Colonic mucosa (tissue), 4 donors: ENCODE results near the gene KAT6B. TPM values are rescaled to one million over a fixed set of nuclear protein-coding genes. Genes with fewer than 3 reads are reported as not detected.

ENCODE experiments used
- DNase-seq: peaks from one replicate; pipeline ENCODE4 v3.0.0-alpha.2; 2020
- H3K27ac ChIP-seq: fragments of 200-600 bp; one replicate; pipeline ENCODE4 v1.8.0; 2021
- H3K27me3 ChIP-seq: fragments of 200-600 bp; one replicate; pipeline ENCODE4 v1.8.0; 2021
- H3K36me3 ChIP-seq: fragments of 200-600 bp; one replicate; pipeline ENCODE4 v1.8.0; 2021
- H3K4me1 ChIP-seq: fragments of 200-600 bp; one replicate; pipeline ENCODE4 v1.8.0; 2021; ENCODE audit warnings: mild to moderate bottlenecking
- H3K4me3 ChIP-seq: fragments of 200-600 bp; one replicate; pipeline ENCODE4 v1.8.0; 2021
- H3K9ac ChIP-seq, 2 donors: one replicate each; pipeline ENCODE4 v1.7.0; 2013; ENCODE audit warnings: control low read depth in 2 of 2, low read depth in 2 of 2, low read length in 2 of 2
- H3K9me3 ChIP-seq: fragments of 200-600 bp; one replicate; pipeline ENCODE4 v1.8.0; 2021
- intact Hi-C: fragments of 100-400 bp; cut with DNase I; formaldehyde crosslinking; loops from one replicate; pipeline ENCODE4 v1.14.1; 2022
- total RNA-seq, 2 donors: library from RNA; stranded (reverse); fragmentation: NEBNext Ultra II Directional in 1 of 2; extraction: Animal tissue kit (Norgen Biotek cat#: 25700) in 1 of 2; gene quantifications; one replicate each; pipeline ENCODE4 v1.2.1, GENCODE V29; 2021
- TF ChIP-seq, protein P1 (sequence below): fragments of 200-600 bp; IDR thresholded peaks from one replicate; pipeline ENCODE4 v1.8.0; 2022; ENCODE audit warnings: antibody characterized with exemption, mild to moderate bottlenecking
- donor health status: healthy.
- donor health status: DM: no; HTN: no; CAD: no.
- donor health status: DM: no; HTN: no; CAD: no.

The KAT6B gene
- total RNA-seq, 2 donors from 2014 or later, result 18.7 to 24.2 TPM

DNA sequence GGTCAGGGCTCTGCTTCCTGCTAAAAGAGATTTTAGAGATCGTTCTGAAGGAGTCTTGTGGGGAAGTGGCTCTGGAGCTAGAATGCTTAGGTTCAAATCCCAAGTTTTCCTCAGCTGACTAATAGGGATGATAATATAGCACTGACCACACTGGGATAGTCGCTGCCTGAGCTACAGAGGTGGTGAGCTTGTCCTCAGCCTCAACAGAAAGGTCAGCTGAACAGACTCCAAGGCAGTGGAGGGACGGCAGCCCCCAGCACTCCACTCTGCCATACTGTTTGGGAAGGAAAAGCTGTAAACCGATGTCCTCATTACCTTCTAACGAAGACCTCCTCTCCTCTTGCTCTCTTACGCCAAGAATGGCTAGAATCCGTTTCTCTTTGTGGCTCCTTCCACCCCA is 36.2 kb downstream of the KAT6B start:
- TF ChIP-seq, protein P1, sequence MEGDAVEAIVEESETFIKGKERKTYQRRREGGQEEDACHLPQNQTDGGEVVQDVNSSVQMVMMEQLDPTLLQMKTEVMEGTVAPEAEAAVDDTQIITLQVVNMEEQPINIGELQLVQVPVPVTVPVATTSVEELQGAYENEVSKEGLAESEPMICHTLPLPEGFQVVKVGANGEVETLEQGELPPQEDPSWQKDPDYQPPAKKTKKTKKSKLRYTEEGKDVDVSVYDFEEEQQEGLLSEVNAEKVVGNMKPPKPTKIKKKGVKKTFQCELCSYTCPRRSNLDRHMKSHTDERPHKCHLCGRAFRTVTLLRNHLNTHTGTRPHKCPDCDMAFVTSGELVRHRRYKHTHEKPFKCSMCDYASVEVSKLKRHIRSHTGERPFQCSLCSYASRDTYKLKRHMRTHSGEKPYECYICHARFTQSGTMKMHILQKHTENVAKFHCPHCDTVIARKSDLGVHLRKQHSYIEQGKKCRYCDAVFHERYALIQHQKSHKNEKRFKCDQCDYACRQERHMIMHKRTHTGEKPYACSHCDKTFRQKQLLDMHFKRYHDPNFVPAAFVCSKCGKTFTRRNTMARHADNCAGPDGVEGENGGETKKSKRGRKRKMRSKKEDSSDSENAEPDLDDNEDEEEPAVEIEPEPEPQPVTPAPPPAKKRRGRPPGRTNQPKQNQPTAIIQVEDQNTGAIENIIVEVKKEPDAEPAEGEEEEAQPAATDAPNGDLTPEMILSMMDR, result no peak

DNA sequence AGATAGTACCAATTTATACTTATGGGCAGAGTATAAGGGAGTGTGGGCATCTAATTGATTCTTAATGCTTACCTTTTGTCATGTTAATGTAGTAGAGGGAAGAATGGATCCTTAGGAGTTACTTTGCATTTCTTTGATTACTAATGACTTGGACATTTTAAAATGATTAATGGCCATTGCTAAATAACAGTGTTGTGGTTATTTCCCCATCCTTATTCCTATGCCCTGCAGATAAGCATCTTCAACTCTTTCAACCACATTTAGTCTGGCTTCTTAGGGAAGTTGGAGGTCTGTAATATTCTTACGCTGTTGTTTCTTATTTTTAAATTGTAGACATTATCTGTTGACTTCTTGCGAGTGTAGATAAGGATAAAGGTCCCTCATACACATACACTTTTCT is 37.2 kb downstream of the KAT6B start:
- H3K9me3 ChIP-seq, result no peaks in the 10 kb centered on the region
- intact Hi-C loops, result no loop called here
- H3K27me3 ChIP-seq, result no peaks in the 10 kb centered on the region
- no peak overlapping the region for H3K27ac ChIP-seq
- DNase-seq, result no peak
- no peaks in the 10 kb centered on the region for H3K36me3 ChIP-seq
- no peaks in the 10 kb centered on the region for H3K4me1 ChIP-seq
- TF ChIP-seq, protein P1, result no peak
- no peak overlapping the region for H3K4me3 ChIP-seq
- no peak overlapping the region for H3K9ac ChIP-seq

More for the DNA sequence above, 36.2 kb downstream of the KAT6B start:
- Histone ChIP-seq H3K9ac (no peak overlapping the region), H3K4me1 (no peaks in the 10 kb centered on the region), H3K27me3 (no peaks in the 10 kb centered on the region), H3K4me3 (no peak overlapping the region), H3K36me3 (no peaks in the 10 kb centered on the region), H3K27ac (no peak overlapping the region), H3K9me3 (no peaks in the 10 kb centered on the region)
- no peak for DNase-seq
- intact Hi-C loops, result no loop called here

DNA sequence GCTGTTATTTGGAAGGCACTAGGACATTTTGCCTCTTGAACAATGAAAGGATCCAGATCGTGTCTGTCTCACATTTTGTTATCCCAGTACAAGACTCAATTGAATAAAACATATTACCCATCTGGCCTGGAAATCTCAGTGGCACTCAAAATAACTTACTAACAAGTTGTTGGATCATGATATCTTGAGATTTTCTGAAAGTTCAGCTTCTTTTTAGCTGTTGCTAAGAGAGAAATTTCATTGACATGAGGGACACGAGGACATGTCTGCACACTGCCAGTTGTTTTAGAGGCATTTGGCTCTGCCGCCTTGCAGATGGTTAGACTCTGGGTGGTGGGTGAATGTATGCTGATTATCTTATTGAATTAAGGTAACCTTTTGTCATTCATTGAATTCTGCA is 41.0 kb downstream of the KAT6B start:
- no peaks in the 10 kb centered on the region for H3K4me1 ChIP-seq

DNA sequence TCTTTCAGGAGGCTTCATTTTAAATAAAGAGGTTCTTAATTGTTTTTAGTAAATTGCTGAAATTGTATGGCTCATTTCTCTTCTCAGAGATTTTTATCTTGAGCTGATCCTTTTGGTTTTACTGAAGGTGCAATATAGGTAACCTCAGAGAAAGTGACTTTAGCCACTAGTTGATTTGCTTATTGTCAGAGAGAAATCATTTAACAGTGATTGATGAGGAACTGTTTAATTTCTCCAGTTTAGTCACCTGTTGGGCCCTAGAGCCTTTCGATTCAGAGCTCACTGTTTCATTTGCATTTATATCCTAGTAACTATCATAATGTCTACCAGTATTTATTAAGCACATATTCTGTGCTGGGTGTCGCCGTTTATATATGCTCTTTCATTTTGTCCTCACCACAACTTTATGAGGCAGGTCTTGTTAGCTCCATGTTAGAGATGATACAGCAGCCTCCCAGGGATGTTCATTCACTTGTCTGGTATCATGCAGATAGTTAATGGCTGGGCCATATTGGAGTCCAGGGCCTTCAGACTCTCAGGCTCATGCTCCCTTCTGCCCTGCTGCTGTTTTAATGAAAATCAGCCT is 42.1 kb downstream of the KAT6B start:
- H3K4me1 ChIP-seq, result no peaks in the 10 kb centered on the region
- TF ChIP-seq, protein P1, result no peak
- no peaks in the 10 kb centered on the region for H3K36me3 ChIP-seq
- no peak overlapping the region for H3K4me3 ChIP-seq
- intact Hi-C loops, result no loop called here
- H3K9ac ChIP-seq, result no peak overlapping the region
- DNase-seq, result no peak
- no peaks in the 10 kb centered on the region for H3K9me3 ChIP-seq
- H3K27me3 ChIP-seq, result no peaks in the 10 kb centered on the region
- no peak overlapping the region for H3K27ac ChIP-seq

More for the DNA sequence above, 41.0 kb downstream of the KAT6B start:
- H3K27ac ChIP-seq, result no peak overlapping the region
- no peak overlapping the region for H3K9ac ChIP-seq
- no peaks in the 10 kb centered on the region for H3K9me3 ChIP-seq
- H3K27me3 ChIP-seq, result no peaks in the 10 kb centered on the region
- no peaks in the 10 kb centered on the region for H3K36me3 ChIP-seq
- no peak overlapping the region for H3K4me3 ChIP-seq
- intact Hi-C loops, result no loop called here
- TF ChIP-seq, protein P1, result no peak
- DNase-seq, result no peak

DNA sequence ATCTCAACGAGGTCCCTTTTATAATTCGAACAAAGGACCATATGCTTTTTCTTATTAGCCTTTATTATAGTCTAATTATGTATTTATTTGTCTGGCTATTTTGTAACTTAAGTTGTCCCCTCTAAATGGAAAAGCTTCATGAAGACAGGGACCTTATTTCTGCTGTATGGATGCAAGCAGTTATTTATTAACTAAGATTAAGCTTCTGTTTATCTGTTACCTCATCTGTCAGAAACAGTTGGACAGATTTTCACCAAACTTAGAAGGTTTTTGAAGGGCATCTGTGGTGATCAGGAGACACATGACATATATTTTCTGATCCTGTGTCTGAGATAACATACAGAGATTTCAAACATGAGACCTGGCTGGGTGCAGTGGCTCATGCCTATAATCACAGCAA is 43.2 kb downstream of the KAT6B start:
- no peaks in the 10 kb centered on the region for H3K27me3 ChIP-seq
- no peaks in the 10 kb centered on the region for H3K4me1 ChIP-seq
- no peak for DNase-seq
- no peak overlapping the region for H3K9ac ChIP-seq
- intact Hi-C loops, result no loop called here
- TF ChIP-seq, protein P1, result no peak
- no peak overlapping the region for H3K4me3 ChIP-seq
- no peaks in the 10 kb centered on the region for H3K9me3 ChIP-seq
- H3K36me3 ChIP-seq, result no peaks in the 10 kb centered on the region
- no peak overlapping the region for H3K27ac ChIP-seq
